SK-N-SH (cell line): ENCODE results near the gene HDGFL2. TPM values are rescaled to one million over a fixed set of nuclear protein-coding genes. Genes with fewer than 3 reads are reported as not detected.

Experiments
- CTCF ChIA-PET: fragments of 300-600, 350-600 bp; formaldehyde crosslinking; extraction: SDS; loops from one replicate; lab custom pipeline; 2021; lab: Yijun Ruan, JAX
- POLR2A ChIA-PET: fragments of 350-600 bp; sonication (Branson Sonifier 250); formaldehyde crosslinking; extraction: SDS; loops from one replicate; lab custom pipeline; 2020; ENCODE audit warnings: antibody characterized with exemption, inconsistent platforms; lab: Yijun Ruan, JAX
- DNase-seq: peaks from one replicate; pipeline ENCODE4 v3.0.0; 2012
- H2AFZ ChIP-seq: fragments of 200-600 bp; sonication (generic); 2 replicates; pipeline ENCODE4 v1.8.1; 2016; ENCODE audit warnings: antibody characterized with exemption, mild to moderate bottlenecking, low read depth
- H3F3A ChIP-seq: fragments of 200-600 bp; sonication (generic); replicated peaks from 2 replicates; pipeline ENCODE3; 2016; ENCODE audit warnings: antibody characterized with exemption, mild to moderate bottlenecking; ENCODE audit not compliant: insufficient read depth
- H3K27ac ChIP-seq, 2 experiments: fragments of 200-500 bp in 1 of 2; fragments of 200-600 bp in 1 of 2; sonication (Bioruptor generic) in 1 of 2; sonication (generic), shearing (Covaris generic) in 1 of 2; 2 replicates each; pipeline versions ENCODE4 v1.5.1 to v1.6.1; 2014 to 2016; ENCODE audit warnings: low read depth in 2 of 2, inconsistent platforms in 1 of 2, low read length in 1 of 2, mild to moderate bottlenecking in 1 of 2, mixed read lengths in 1 of 2
- H3K27me3 ChIP-seq: fragments of 200-600 bp; sonication (generic), shearing (Covaris generic); 2 replicates; pipeline ENCODE4 v1.6.1; 2016; ENCODE audit warnings: mixed run types; ENCODE audit not compliant: insufficient read depth
- H3K36me3 ChIP-seq, 2 experiments: fragments of 200-500 bp in 1 of 2; fragments of 200-600 bp in 1 of 2; sonication (Bioruptor generic) in 1 of 2; sonication (generic) in 1 of 2; replicated peaks in 1 of 2; 2 replicates each; pipeline versions ENCODE3 to v1.5.1; 2014 to 2016; ENCODE audit warnings: low read length in 1 of 2, mild to moderate bottlenecking in 1 of 2; ENCODE audit not compliant: insufficient read depth in 2 of 2, control insufficient read depth in 1 of 2
- H3K4me1 ChIP-seq, 2 experiments: fragments of 200-500 bp in 1 of 2; fragments of 200-600 bp in 1 of 2; sonication (Bioruptor generic) in 1 of 2; sonication (generic), shearing (Covaris generic) in 1 of 2; 2 replicates each; pipeline versions ENCODE4 v1.5.1 to v1.6.1; 2014 to 2016; ENCODE audit warnings: low read depth in 1 of 2, low read length in 1 of 2, mixed run types in 1 of 2; ENCODE audit not compliant: insufficient read depth in 2 of 2, control insufficient read depth in 1 of 2
- H3K4me2 ChIP-seq: fragments of 200-600 bp; sonication (generic), shearing (Covaris generic); 2 replicates; pipeline ENCODE4 v1.6.1; 2017; ENCODE audit warnings: mixed run types
- H3K4me3 ChIP-seq, 2 experiments: fragments of 200-500 bp in 1 of 2; fragments of 200-600 bp in 1 of 2; sonication (Bioruptor generic) in 1 of 2; sonication (generic), shearing (Covaris generic) in 1 of 2; 2 replicates each; pipeline versions ENCODE4 v1.5.1 to v1.8.1; 2014 to 2016; ENCODE audit warnings: low read depth in 2 of 2, inconsistent platforms in 1 of 2, low read length in 1 of 2, mild to moderate bottlenecking in 1 of 2, mixed read lengths in 1 of 2, moderate library complexity in 1 of 2
- H3K79me2 ChIP-seq: fragments of 200-600 bp; sonication (generic); 2 replicates; pipeline ENCODE4 v1.8.1; 2017; ENCODE audit warnings: mild to moderate bottlenecking; ENCODE audit not compliant: insufficient read depth
- H3K9ac ChIP-seq: fragments of 200-600 bp; sonication (generic); 2 replicates; pipeline ENCODE4 v1.6.1; 2017; ENCODE audit warnings: mixed run types
- H3K9me2 ChIP-seq: fragments of 200-600 bp; sonication (generic); 2 replicates; pipeline ENCODE4 v1.6.1; 2017; ENCODE audit warnings: mixed run types
- H3K9me3 ChIP-seq: fragments of 200-600 bp; sonication (generic); 2 replicates; pipeline ENCODE4 v1.6.1; 2017; ENCODE audit warnings: mixed run types, mild to moderate bottlenecking, moderate library complexity
- H4K20me1 ChIP-seq: fragments of 200-600 bp; sonication (generic); 2 replicates; pipeline ENCODE4 v1.6.1; 2017; ENCODE audit warnings: mild to moderate bottlenecking, mixed run types; ENCODE audit not compliant: insufficient read depth
- CHD2 ChIP-seq: fragments of 150-350 bp; IDR thresholded peaks from 2 replicates; pipeline ENCODE4 v1.6.1; 2018; ENCODE audit warnings: low read length; ENCODE audit not compliant: partially characterized antibody
- FOSL2 ChIP-seq: IDR thresholded peaks from 2 replicates; pipeline ENCODE4 v1.4.0; 2012; ENCODE audit warnings: low read depth, mild to moderate bottlenecking, moderate library complexity, borderline replicate concordance
- FOXM1 ChIP-seq: IDR thresholded peaks from 2 replicates; pipeline ENCODE4 v1.4.0; 2012; ENCODE audit warnings: low read depth, mild to moderate bottlenecking
- GABPA ChIP-seq: IDR thresholded peaks from 2 replicates; pipeline ENCODE4 v1.4.0; 2012; ENCODE audit warnings: low read depth, mild to moderate bottlenecking
- GATA2 ChIP-seq: sonication (generic); formaldehyde crosslinking; IDR thresholded peaks from 2 replicates; pipeline ENCODE4 v1.5.0; 2020; ENCODE audit warnings: mild to moderate bottlenecking, missing genetic modification reagents
- MAX ChIP-seq: IDR thresholded peaks from 2 replicates; pipeline ENCODE4 v1.4.0; 2012; ENCODE audit warnings: low read depth
- MEF2A ChIP-seq: IDR thresholded peaks from 2 replicates; pipeline ENCODE4 v1.4.0; 2012; ENCODE audit warnings: low read depth, borderline replicate concordance
- NRF1 ChIP-seq: IDR thresholded peaks from 2 replicates; pipeline ENCODE4 v1.6.1; 2012; ENCODE audit warnings: low read depth, mild to moderate bottlenecking, low read length
- RAD21 ChIP-seq: IDR thresholded peaks from 2 replicates; pipeline ENCODE4 v1.6.1; 2012; ENCODE audit warnings: mild to moderate bottlenecking, low read length
- RFX5 ChIP-seq: IDR thresholded peaks from 2 replicates; pipeline ENCODE4 v1.6.1; 2012; ENCODE audit warnings: mild to moderate bottlenecking, improper control_type of control experiment, low read length
- SIN3A ChIP-seq: IDR thresholded peaks from 2 replicates; pipeline ENCODE4 v1.6.1; 2012; ENCODE audit warnings: low read depth, mild to moderate bottlenecking, low read length, moderate library complexity, borderline replicate concordance
- TCF12 ChIP-seq: IDR thresholded peaks from 2 replicates; pipeline ENCODE4 v1.4.0; 2012
- YY1 ChIP-seq: IDR thresholded peaks from 2 replicates; pipeline ENCODE4 v1.4.0; 2012; ENCODE audit warnings: low read depth, mild to moderate bottlenecking
- WGBS: methylation state at CpG from one replicate; pipeline ENCODE4 v1.1.6; 2017; ENCODE audit warnings: low lambda C conversion rate; 5-methylcytosine and 5-hydroxymethylcytosine counted together
- polyA plus RNA-seq, 3 experiments: library from polyadenylated mRNA; depleted of rRNA; stranded (reverse); fragments of >200 nt; gene quantifications; 2 replicates each; pipeline ENCODE4 v1.2.3, GENCODE V29; 2012

The HDGFL2 gene
- polyA plus RNA-seq, 1 of the 3 experiments (the other 2 are of a cell fraction), result 77.8 TPM

DNA sequence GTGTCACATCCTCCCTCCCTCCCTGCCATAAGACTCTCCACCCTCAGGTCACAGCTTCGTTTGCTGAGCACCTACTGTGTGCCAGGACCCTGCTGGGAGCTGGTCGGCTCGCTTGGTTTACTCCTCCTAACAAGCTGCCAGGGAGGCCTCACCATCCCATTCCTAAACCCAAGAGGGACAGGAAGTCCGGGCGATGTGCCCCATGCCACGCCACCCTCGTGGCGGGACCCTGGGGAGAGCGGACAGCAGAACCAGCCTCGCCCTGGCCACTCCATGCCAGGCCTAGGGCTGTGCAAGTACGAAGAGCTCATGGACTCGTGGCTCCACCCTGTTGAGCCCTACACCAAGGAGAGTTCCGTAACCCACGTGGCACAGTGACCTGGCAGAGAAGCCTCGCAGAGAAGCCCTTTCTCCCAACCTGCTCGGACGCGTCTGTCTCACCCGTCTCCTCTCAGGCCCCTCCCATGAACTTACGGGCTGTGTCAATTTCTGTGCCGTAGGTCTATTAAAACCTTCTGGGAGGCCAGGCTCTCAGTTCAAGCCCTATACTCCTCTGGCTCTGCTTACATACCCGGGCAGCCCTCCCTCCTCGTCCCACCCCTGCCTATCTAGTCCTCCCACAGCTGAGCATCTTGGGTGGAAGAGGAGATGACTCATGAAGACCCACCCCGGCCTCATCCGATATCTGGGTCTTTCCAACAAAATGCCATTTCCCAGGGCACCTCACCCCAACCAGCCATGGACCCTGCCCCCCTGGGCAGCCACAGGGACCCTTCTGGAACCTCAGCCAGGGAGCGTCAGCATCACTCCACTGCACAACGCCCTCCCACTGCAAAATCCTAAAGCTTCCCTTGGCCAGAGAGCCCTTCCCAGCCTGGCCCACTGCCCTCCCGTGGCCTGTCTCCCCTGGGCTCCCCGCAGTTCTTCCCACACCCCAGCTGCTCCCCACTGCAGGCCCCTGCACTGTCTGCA, 17.1 kb upstream of the HDGFL2 start:
- peaks cover 32% of the 10 kb centered on the region for H3K79me2 ChIP-seq
- no peaks in the 10 kb centered on the region for H3K27me3 ChIP-seq
- peaks cover 6 to 13% of the 10 kb centered on the region in 2 experiments; a peak in 2 of 4 replicates for H3K4me1 ChIP-seq
- WGBS, result 87% methylated on average over 28 of the region's 29 CpGs
- peak overlapping the region; percentile 88; the same call in 1 of the 2 replicates for H3K9ac ChIP-seq
- H3F3A ChIP-seq, result peaks cover 9% of the 10 kb centered on the region
- H2AFZ ChIP-seq, result no peak overlapping the region
- H4K20me1 ChIP-seq, result peaks cover 20% of the 10 kb centered on the region; the same call in 1 of the 2 replicates
- no peak for TF ChIP-seq FOSL2
- ChIA-PET CTCF (no interaction called here), POLR2A (interaction anchor here (1.5 kb wide), 1 partner anchor 17 kb away, joined by 4 read pairs; the partner anchor contains the start of gene HDGFL2)
- H3K36me3 ChIP-seq, result peaks cover 13 to 22% of the 10 kb centered on the region in 2 experiments
- H3K27ac ChIP-seq, result no peak overlapping the region
- DNase-seq, result no peak
- H3K4me3 ChIP-seq, result peak overlapping the region in 1 of 2 experiments; percentile 4; a peak in 2 of 4 replicates
- no peaks in the 10 kb centered on the region for H3K9me2 ChIP-seq
- no peaks in the 10 kb centered on the region for H3K9me3 ChIP-seq
- peak overlapping the region; percentile 100 for H3K4me2 ChIP-seq

- peaks cover 13 to 22% of the 10 kb centered on the region in 2 experiments for H3K36me3 ChIP-seq
- CTCF ChIA-PET, result interaction anchor here (1.0 kb wide), 2 partner anchors 35 to 55 kb away, joined by 4 read pairs; no protein-coding TSS in a partner anchor
- no peaks in the 10 kb centered on the region for H3K9me3 ChIP-seq
- peak overlapping the region; percentile 88 for H3K9ac ChIP-seq
- peak overlapping the region; percentile 58 to 87 for H3K4me3 ChIP-seq
- peaks cover 6 to 13% of the 10 kb centered on the region in 2 experiments; a peak in 2 of 4 replicates for H3K4me1 ChIP-seq
- POLR2A ChIA-PET, result interaction anchor here (0.7 to 1.5 kb wide), 5 partner anchors 12 to 485 kb away, joined by 3 to 11 read pairs (median 6); partner anchors contain the start of genes DAPK3 and HDGFL2
- H3K79me2 ChIP-seq, result peaks cover 32% of the 10 kb centered on the region
- TF ChIP-seq RAD21, result no peak
- no peak for TF ChIP-seq MEF2A
- no peak for TF ChIP-seq YY1
- no peak for TF ChIP-seq MAX
- TF ChIP-seq CHD2, result no peak
- TF ChIP-seq NRF1, result no peak
- TF ChIP-seq TCF12, result no peak
- TF ChIP-seq SIN3A, result no peak
- no peak for TF ChIP-seq GATA2
- TF ChIP-seq GABPA, result no peak
- TF ChIP-seq FOXM1, result no peak
- TF ChIP-seq RFX5, result no peak
- H2AFZ ChIP-seq, result no peak overlapping the region
- 64% methylated on average over 13 of the region's 15 CpGs for WGBS
- H4K20me1 ChIP-seq, result peaks cover 20% of the 10 kb centered on the region; the same call in 1 of the 2 replicates
- peak; percentile 49 for DNase-seq
- H3K27ac ChIP-seq, result peak overlapping the region; percentile 51 to 73; a peak in 3 of 4 replicates
- peak overlapping the region; percentile 100 for H3K4me2 ChIP-seq
- no peaks in the 10 kb centered on the region for H3K27me3 ChIP-seq
- H3K9me2 ChIP-seq, result no peaks in the 10 kb centered on the region
- peaks cover 8% of the 10 kb centered on the region for H3F3A ChIP-seq
Observed at GRCh38 chr19:4455719-4456475, 16.2 kb upstream of the HDGFL2 start.
